Measurements from ENCODE around the gene SPAG16.

Gene SPAG16

DNA sequence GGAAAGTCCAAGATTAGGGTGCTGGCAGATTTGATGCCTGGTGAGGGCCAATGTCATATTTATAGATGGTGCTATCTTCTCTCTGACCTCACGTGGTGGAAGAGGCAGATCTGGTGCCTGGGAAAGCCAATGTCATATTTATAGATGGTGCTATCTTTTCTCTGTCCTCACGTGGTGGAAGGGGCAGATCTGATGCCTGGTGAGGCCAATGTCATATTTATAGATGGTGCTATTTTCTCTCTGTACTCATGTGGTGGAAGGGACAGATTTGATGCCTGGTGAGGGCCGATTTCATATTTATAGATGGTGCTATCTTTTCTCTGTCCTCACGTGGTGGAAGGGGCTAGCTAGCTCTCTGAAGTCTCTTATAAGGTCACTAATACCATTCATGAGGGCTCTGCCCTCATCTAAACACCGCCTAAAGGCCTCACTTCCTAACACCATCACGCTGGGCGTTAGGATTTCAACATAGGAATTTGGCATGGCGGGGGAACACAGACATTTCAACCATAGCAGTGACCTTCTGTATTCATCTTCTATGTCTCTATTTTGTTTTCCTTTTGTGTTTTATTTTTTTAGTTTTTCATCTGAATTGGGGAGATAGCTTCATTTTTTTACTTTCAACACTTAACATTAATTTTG is 278.4 kb downstream of the SPAG16 start:
- H3K27me3 ChIP-seq (ENCODE audit: control insufficient read depth, insufficient read depth, low read length, poor library complexity, severe bottlenecking) = no peaks in the 10 kb centered on the region
- H3K36me3 ChIP-seq (ENCODE audit: control insufficient read depth, insufficient read depth, low read length) = no peaks in the 10 kb centered on the region
- WGBS, 2 experiments = 91 to 92% methylated on average over 7 to 8 of the region's 8 CpGs
- H3K4me3 ChIP-seq (ENCODE audit: insufficient read depth, low read depth, low read length) = no peak overlapping the region
- H3K4me1 ChIP-seq (ENCODE audit: control insufficient read depth, insufficient read depth, low read length) = no peaks in the 10 kb centered on the region
- H3K27ac ChIP-seq (ENCODE audit: insufficient read depth, low read depth, low read length, poor library complexity, severe bottlenecking) = no peak overlapping the region
- H3K9me3 ChIP-seq (ENCODE audit: control insufficient read depth, low read length) = no peaks in the 10 kb centered on the region

DNA sequence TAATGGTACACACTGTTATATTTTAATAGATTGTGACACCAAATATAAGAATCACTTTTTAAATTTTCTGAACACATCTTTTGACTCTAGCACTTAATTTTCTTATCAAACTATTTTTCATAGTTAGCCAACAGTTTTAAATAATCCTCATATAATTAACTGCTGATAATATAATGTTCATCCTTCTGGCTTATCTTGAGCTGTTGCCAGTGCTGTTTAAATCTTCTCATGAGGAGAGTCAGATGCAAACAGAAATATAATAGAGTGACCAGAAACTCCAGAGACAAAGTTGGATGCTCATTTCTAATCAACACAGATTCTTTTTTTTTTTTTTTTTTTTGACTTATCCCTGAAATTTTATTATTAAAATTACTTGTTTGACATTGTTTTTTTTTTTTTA is 282.6 kb downstream of the SPAG16 start:
- no peaks in the 10 kb centered on the region for H3K36me3 ChIP-seq (ENCODE audit: control insufficient read depth, insufficient read depth, low read length)
- H3K27me3 ChIP-seq (ENCODE audit: control insufficient read depth, insufficient read depth, low read length, poor library complexity, severe bottlenecking) = no peaks in the 10 kb centered on the region
- H3K9me3 ChIP-seq (ENCODE audit: control insufficient read depth, low read length) = no peaks in the 10 kb centered on the region
- no peak overlapping the region for H3K4me3 ChIP-seq (ENCODE audit: insufficient read depth, low read depth, low read length)
- no peak overlapping the region for H3K27ac ChIP-seq (ENCODE audit: insufficient read depth, low read depth, low read length, poor library complexity, severe bottlenecking)
- no peaks in the 10 kb centered on the region for H3K4me1 ChIP-seq (ENCODE audit: control insufficient read depth, insufficient read depth, low read length)

DNA sequence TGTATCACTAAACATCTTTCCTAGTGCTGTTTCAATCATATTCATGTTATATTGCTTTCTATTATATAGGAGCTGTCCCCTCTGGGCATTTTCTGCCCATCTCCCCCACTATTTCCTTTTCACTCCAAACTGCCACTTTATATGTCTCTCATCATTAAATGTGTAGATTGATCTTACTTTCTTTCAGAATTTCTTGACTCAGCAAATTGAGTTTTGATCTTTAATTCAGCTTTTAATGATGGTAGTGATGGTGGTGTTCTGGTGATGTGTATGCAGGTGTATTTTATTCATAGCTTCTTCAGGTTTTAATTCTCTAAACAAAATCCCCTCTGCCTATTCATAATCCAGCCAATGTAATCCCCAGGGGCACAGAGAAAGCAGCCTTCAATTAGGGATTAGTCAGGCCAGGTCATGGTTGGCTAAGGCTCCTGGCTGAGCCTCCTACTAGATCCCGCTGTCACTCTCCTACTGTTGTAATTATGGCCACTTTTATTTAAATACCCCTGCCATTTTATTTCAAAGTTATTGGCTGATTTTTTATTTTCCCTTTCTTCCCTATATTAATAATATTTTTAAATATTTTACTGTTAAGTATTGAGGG is 325.4 kb downstream of the SPAG16 start:
- H3K36me3 ChIP-seq (ENCODE audit: control insufficient read depth, insufficient read depth, low read length) = no peaks in the 10 kb centered on the region
- no peak overlapping the region for H3K4me3 ChIP-seq (ENCODE audit: insufficient read depth, low read depth, low read length)
- WGBS, 2 experiments = 64 to 67% methylated on average over 1 of the region's 1 CpG
- no peaks in the 10 kb centered on the region for H3K4me1 ChIP-seq (ENCODE audit: control insufficient read depth, insufficient read depth, low read length)
- H3K9me3 ChIP-seq (ENCODE audit: control insufficient read depth, low read length) = no peaks in the 10 kb centered on the region
- no peak overlapping the region for H3K27ac ChIP-seq (ENCODE audit: insufficient read depth, low read depth, low read length, poor library complexity, severe bottlenecking)
- no peaks in the 10 kb centered on the region for H3K27me3 ChIP-seq (ENCODE audit: control insufficient read depth, insufficient read depth, low read length, poor library complexity, severe bottlenecking)

DNA sequence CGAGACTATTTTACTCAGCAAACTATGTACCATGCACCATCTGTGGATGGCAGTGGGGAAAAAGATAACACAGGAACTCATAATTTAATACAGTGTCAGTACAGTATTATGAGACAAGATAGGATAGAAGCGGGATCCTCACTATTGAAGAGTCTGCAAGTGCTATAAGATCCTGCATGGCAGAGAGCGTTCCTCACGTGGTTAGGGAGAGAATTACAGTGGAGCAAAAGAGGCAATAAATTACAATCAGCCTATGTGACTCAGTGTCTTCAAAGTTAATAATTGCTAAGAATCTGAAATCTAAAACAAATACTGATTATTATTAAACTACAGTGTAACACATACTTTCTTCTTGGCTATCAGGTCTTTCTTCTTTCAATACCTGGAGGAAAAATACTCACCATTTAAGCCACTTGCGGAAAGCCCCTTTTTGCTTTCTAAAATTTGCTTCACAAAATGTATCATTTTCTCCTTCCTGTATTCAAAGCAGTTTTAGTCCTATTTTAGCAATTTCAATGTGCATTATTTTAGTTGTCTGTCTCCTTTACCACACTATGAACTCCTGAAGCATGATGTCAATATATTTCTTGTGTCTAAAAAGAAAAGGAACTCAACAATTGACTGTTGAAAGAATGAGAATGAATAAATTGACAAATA is 342.9 kb downstream of the SPAG16 start:
- WGBS, 2 experiments = 88 to 90% methylated on average over 5 of the region's 5 CpGs
- H3K27ac ChIP-seq (ENCODE audit: insufficient read depth, low read depth, low read length, poor library complexity, severe bottlenecking) = no peak overlapping the region
- no peaks in the 10 kb centered on the region for H3K9me3 ChIP-seq (ENCODE audit: control insufficient read depth, low read length)
- H3K27me3 ChIP-seq (ENCODE audit: control insufficient read depth, insufficient read depth, low read length, poor library complexity, severe bottlenecking) = no peaks in the 10 kb centered on the region
- no peak overlapping the region for H3K4me3 ChIP-seq (ENCODE audit: insufficient read depth, low read depth, low read length)
- no peaks in the 10 kb centered on the region for H3K36me3 ChIP-seq (ENCODE audit: control insufficient read depth, insufficient read depth, low read length)
- no peaks in the 10 kb centered on the region for H3K4me1 ChIP-seq (ENCODE audit: control insufficient read depth, insufficient read depth, low read length)

DNA sequence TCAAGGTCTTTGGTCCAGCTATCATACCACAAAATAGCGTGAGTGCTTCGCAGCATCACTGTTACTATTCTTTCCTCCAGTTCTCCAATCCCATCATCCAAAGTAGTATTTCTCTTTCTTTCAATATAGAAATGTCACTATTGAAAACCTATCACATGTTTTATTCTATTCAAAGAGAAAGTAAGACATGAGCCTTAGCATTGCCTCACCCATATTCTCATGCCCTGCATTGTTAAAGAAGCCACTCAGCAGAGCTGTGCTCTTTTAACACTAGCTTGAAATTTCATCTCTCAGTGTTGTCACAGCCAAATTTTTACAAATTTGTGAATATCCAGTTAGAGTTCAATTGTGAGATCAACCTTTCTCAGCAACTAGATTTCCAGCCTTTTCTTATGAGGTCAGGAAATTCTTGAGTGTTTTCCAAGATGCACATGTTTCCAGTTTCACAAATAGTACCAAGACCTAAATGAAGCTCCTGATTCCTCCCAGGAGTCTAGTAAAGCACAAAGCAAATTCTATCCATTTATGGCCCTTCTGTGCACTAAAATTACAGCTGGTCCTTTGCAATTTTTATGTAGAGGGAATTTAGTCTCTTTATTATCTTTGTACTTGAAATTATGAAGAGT is 343.7 kb downstream of the SPAG16 start:
- H3K27me3 ChIP-seq (ENCODE audit: control insufficient read depth, insufficient read depth, low read length, poor library complexity, severe bottlenecking) = no peaks in the 10 kb centered on the region
- no peaks in the 10 kb centered on the region for H3K4me1 ChIP-seq (ENCODE audit: control insufficient read depth, insufficient read depth, low read length)
- 95 to 97% methylated on average over 2 of the region's 2 CpGs for WGBS, 2 experiments
- no peaks in the 10 kb centered on the region for H3K9me3 ChIP-seq (ENCODE audit: control insufficient read depth, low read length)
- H3K4me3 ChIP-seq (ENCODE audit: insufficient read depth, low read depth, low read length) = no peak overlapping the region
- no peaks in the 10 kb centered on the region for H3K36me3 ChIP-seq (ENCODE audit: control insufficient read depth, insufficient read depth, low read length)
- H3K27ac ChIP-seq (ENCODE audit: insufficient read depth, low read depth, low read length, poor library complexity, severe bottlenecking) = no peak overlapping the region

DNA sequence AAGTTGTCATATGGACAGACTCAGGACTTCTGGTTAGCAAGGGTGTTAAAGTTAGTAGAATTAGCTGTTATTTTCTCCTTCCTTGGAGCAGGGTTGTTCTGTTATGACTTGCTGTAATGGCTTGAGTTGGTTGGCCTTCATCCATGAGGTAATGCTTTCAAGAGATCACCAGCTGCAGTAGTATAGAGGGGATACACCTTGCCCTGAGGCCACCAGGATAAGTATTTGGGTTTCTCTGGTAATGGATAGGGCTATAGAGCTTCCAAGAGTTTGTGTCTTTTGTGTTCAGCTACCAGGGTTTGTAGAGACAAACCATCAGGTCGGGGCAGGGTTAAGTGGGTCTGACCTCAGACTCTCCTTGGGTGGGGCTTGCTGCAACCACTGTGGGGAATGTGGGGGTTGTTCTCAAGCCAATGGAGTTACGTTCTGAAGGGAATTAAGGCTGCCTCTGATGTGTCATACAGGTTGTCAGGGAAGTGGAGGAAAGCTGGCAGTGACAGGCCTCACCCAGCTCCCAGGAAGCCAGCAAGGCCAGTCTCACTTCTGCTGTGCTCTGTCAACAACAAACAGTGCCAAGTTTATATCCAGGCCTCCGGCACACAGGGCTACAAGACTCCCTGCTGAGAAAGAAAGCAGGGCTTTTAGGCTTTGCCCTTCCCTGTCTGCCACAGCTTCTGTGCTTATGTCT is 356.6 kb downstream of the SPAG16 start:
- WGBS, 2 experiments = 70 to 81% methylated on average over 3 of the region's 3 CpGs
- no peak overlapping the region for H3K27ac ChIP-seq (ENCODE audit: insufficient read depth, low read depth, low read length, poor library complexity, severe bottlenecking)
- H3K36me3 ChIP-seq (ENCODE audit: control insufficient read depth, insufficient read depth, low read length) = no peaks in the 10 kb centered on the region
- H3K4me3 ChIP-seq (ENCODE audit: insufficient read depth, low read depth, low read length) = no peak overlapping the region
- H3K27me3 ChIP-seq (ENCODE audit: control insufficient read depth, insufficient read depth, low read length, poor library complexity, severe bottlenecking) = no peaks in the 10 kb centered on the region
- H3K4me1 ChIP-seq (ENCODE audit: control insufficient read depth, insufficient read depth, low read length) = no peaks in the 10 kb centered on the region
- H3K9me3 ChIP-seq (ENCODE audit: control insufficient read depth, low read length) = no peaks in the 10 kb centered on the region

DNA sequence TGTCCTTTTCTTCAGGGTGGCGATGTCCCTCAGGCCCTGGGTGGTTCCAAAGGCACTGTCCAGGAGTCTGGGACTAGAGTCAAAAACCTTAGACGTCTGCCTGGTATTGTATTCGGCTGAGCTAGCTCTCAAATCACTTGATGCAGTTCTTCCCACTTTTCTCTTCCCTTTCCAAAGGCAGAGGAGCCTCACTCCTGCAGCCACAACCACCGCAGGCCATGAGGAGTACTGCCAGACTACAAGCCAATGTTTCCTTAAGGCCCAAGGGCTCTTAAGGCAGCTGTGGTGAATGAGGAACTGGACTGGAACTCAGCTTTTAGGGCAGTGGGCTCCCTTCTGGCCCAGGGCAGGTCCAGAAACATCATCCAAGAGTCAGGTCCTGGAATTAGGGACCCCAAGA is 360.7 kb downstream of the SPAG16 start:
- H3K4me3 ChIP-seq (ENCODE audit: insufficient read depth, low read depth, low read length) = no peak overlapping the region
- 91 to 95% methylated on average over 4 of the region's 4 CpGs for WGBS, 2 experiments

DNA sequence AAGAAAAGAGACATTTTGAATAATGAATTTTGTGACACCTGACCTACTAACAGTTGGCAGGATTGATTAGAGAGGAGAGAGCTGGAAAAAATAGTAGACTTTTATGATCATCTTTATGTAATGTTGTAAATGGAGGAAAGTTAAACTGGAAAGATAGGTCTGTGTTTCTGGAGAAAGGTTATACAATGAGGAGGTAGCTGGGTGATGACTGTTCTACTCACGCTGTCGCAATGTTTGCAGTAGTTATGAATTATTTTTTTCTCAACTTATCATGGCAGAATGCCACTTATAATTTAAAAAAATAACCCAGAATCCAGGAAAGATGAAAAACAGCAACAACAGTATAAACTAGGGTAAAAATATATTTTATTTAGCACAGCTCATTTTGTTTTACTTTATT is 364.9 kb downstream of the SPAG16 start:
- Histone ChIP-seq H3K36me3 (ENCODE audit: control insufficient read depth, insufficient read depth, low read length) (no peaks in the 10 kb centered on the region), H3K4me1 (ENCODE audit: control insufficient read depth, insufficient read depth, low read length) (no peaks in the 10 kb centered on the region), H3K27ac (ENCODE audit: insufficient read depth, low read depth, low read length, poor library complexity, severe bottlenecking) (no peak overlapping the region), H3K27me3 (ENCODE audit: control insufficient read depth, insufficient read depth, low read length, poor library complexity, severe bottlenecking) (no peaks in the 10 kb centered on the region), H3K9me3 (ENCODE audit: control insufficient read depth, low read length) (no peaks in the 10 kb centered on the region), H3K4me3 (ENCODE audit: insufficient read depth, low read depth, low read length) (no peak overlapping the region)
- 80% methylated on average over 1 of the region's 2 CpGs; no CpG with 5 or more reads in 1 of the 2 experiments for WGBS, 2 experiments

More for the DNA sequence above, 360.7 kb downstream of the SPAG16 start:
- Histone ChIP-seq H3K36me3 (ENCODE audit: control insufficient read depth, insufficient read depth, low read length) (no peaks in the 10 kb centered on the region), H3K27ac (ENCODE audit: insufficient read depth, low read depth, low read length, poor library complexity, severe bottlenecking) (no peak overlapping the region), H3K4me1 (ENCODE audit: control insufficient read depth, insufficient read depth, low read length) (no peaks in the 10 kb centered on the region), H3K9me3 (ENCODE audit: control insufficient read depth, low read length) (no peaks in the 10 kb centered on the region), H3K27me3 (ENCODE audit: control insufficient read depth, insufficient read depth, low read length, poor library complexity, severe bottlenecking) (no peaks in the 10 kb centered on the region)

DNA sequence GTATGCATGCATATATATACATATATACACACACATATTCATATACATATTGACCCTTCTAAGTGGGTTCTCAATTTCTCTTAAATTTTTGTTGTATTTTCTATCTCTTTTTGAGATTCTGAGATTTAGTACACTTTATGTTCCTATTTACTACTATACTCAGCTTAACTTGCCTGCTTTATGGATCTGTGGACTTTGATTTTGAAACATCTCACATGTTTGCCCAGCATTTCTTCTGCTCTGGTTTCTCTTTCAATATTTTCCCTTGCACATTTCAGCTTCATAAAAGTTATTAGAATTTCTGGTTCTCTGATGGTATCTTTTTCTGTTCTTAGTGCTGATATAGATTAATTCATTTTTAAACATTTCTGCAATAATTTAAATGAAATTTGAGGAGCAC is 380.6 kb downstream of the SPAG16 start:
- no peaks in the 10 kb centered on the region for H3K27me3 ChIP-seq (ENCODE audit: control insufficient read depth, insufficient read depth, low read length, poor library complexity, severe bottlenecking)
- no peak overlapping the region for H3K4me3 ChIP-seq (ENCODE audit: insufficient read depth, low read depth, low read length)
- no peaks in the 10 kb centered on the region for H3K4me1 ChIP-seq (ENCODE audit: control insufficient read depth, insufficient read depth, low read length)
- H3K36me3 ChIP-seq (ENCODE audit: control insufficient read depth, insufficient read depth, low read length) = no peaks in the 10 kb centered on the region
- H3K9me3 ChIP-seq (ENCODE audit: control insufficient read depth, low read length) = no peaks in the 10 kb centered on the region
- H3K27ac ChIP-seq (ENCODE audit: insufficient read depth, low read depth, low read length, poor library complexity, severe bottlenecking) = no peak overlapping the region

DNA sequence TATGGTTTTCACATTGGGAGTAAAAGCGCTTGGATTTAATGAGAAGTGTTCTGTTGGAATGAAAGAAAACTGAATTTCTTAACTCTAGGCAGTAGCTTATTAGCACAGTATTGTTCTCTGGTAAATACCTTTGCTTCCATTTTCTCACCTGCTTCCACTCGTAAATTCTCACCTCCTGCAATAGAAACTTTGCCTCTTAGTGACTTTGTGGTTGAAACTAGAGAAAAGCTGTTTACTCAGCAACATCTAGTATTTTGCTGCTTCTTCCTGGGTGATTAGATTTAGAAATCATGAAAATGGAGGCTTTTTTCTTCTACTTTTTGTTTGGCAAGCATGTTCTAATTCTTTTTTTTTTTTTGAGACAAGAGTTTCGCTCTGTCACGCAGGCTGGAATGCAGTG is 385.4 kb downstream of the SPAG16 start:
- Histone ChIP-seq H3K27ac (ENCODE audit: insufficient read depth, low read depth, low read length, poor library complexity, severe bottlenecking) (no peak overlapping the region), H3K4me3 (ENCODE audit: insufficient read depth, low read depth, low read length) (no peak overlapping the region), H3K27me3 (ENCODE audit: control insufficient read depth, insufficient read depth, low read length, poor library complexity, severe bottlenecking) (no peaks in the 10 kb centered on the region), H3K36me3 (ENCODE audit: control insufficient read depth, insufficient read depth, low read length) (no peaks in the 10 kb centered on the region), H3K9me3 (ENCODE audit: control insufficient read depth, low read length) (no peaks in the 10 kb centered on the region), H3K4me1 (ENCODE audit: control insufficient read depth, insufficient read depth, low read length) (no peaks in the 10 kb centered on the region)
- WGBS, 2 experiments = 94 to 95% methylated on average over 4 of the region's 4 CpGs
